ENCODE measurements around the gene CAT.

The CAT gene

GRCh38 chr11:34397811-34398210 lies 40.9 kb upstream of the CAT start:
- Histone ChIP-seq H2BK12ac (ENCODE audit: low read length) (no peak overlapping the region), H3K4ac (ENCODE audit: low read depth, low read length) (no peak overlapping the region), H3K4me2 (ENCODE audit: low read length) (no peak overlapping the region), H3K4me1 (ENCODE audit: control insufficient read depth in 1 of 2, insufficient read depth in 2 of 2, low read length in 2 of 2) (no peaks in the 10 kb centered on the region), H3K23ac (ENCODE audit: low read length) (no peak overlapping the region), H3K4me3 (ENCODE audit: low read depth, low read length) (no peak overlapping the region), H3K27ac (ENCODE audit: low read depth, low read length) (no peak overlapping the region), H3K36me3 (ENCODE audit: control insufficient read depth in 1 of 2, insufficient read depth in 2 of 2, low read length in 2 of 2) (no peaks in the 10 kb centered on the region), H4K91ac (ENCODE audit: low read depth, low read length) (no peak overlapping the region), H3K79me1 (ENCODE audit: low read length) (no peaks in the 10 kb centered on the region), H4K12ac (ENCODE audit: low read depth, low read length) (no peak overlapping the region), H3K79me2 (ENCODE audit: control insufficient read depth, insufficient read depth, low read length, poor library complexity) (no peaks in the 10 kb centered on the region), H2AFZ (ENCODE audit: insufficient read depth, low read length, poor library complexity) (no peak overlapping the region), H3K9ac (ENCODE audit: low read length) (no peak overlapping the region), H2AK5ac (ENCODE audit: low read length) (no peak overlapping the region), H2BK120ac (ENCODE audit: insufficient read depth, low read length, poor library complexity) (no peak overlapping the region), H3K14ac (ENCODE audit: low read length) (no peak overlapping the region), H3K27me3 (ENCODE audit: insufficient read depth, low read length) (no peaks in the 10 kb centered on the region), H4K8ac (ENCODE audit: low read depth, low read length) (no peak overlapping the region), H2BK5ac (ENCODE audit: low read depth, low read length, poor library complexity) (no peak overlapping the region), H3K9me3 (ENCODE audit: insufficient read depth, low read depth, low read length) (peaks cover 4% of the 10 kb centered on the region), H3K18ac (ENCODE audit: low read length) (no peak overlapping the region)
- DNase-seq, result no peak
- no CpG with 5 or more reads among the region's 2 CpGs for WGBS (ENCODE audit: extremely low coverage, insufficient coverage, insufficient read length)

DNA sequence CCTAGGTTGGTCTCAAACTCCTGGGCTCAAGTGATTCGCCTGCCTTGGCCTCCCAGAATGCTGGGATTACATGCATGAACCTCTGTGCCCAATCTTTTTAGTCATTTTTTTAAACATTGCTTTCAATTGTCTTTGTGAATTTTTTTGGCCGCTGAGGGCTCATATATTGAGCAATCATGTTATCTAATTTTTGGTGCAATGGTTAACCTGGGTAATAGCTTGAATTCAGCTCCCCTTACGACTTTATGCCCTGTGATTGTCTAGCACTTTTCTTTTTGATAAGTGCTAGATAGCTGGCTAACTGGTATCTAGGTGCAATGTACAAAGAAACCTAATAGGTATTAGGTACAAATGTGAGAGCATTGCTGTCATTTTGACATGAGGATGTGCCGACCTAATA lies 35.3 kb upstream of the CAT start:
- Histone ChIP-seq H2AK5ac (ENCODE audit: low read length) (no peak overlapping the region), H3K9me3 (ENCODE audit: insufficient read depth, low read depth, low read length) (peaks cover 4% of the 10 kb centered on the region), H2AFZ (ENCODE audit: insufficient read depth, low read length, poor library complexity) (no peak overlapping the region), H3K79me1 (ENCODE audit: low read length) (no peaks in the 10 kb centered on the region), H3K79me2 (ENCODE audit: control insufficient read depth, insufficient read depth, low read length, poor library complexity) (no peaks in the 10 kb centered on the region), H2BK120ac (ENCODE audit: insufficient read depth, low read length, poor library complexity) (no peak overlapping the region), H3K36me3 (ENCODE audit: control insufficient read depth in 1 of 2, insufficient read depth in 2 of 2, low read length in 2 of 2) (no peaks in the 10 kb centered on the region), H3K14ac (ENCODE audit: low read length) (no peak overlapping the region), H4K8ac (ENCODE audit: low read depth, low read length) (no peak overlapping the region), H2BK12ac (ENCODE audit: low read length) (no peak overlapping the region), H2BK5ac (ENCODE audit: low read depth, low read length, poor library complexity) (no peak overlapping the region), H4K91ac (ENCODE audit: low read depth, low read length) (no peak overlapping the region), H3K4me3 (ENCODE audit: low read depth, low read length) (no peak overlapping the region), H3K9ac (ENCODE audit: low read length) (no peak overlapping the region), H3K27me3 (ENCODE audit: insufficient read depth, low read length) (no peaks in the 10 kb centered on the region), H3K18ac (ENCODE audit: low read length) (no peak overlapping the region), H4K12ac (ENCODE audit: low read depth, low read length) (no peak overlapping the region), H3K4ac (ENCODE audit: low read depth, low read length) (no peak overlapping the region), H3K4me2 (ENCODE audit: low read length) (no peak overlapping the region), H3K23ac (ENCODE audit: low read length) (no peak overlapping the region), H3K27ac (ENCODE audit: low read depth, low read length) (no peak overlapping the region), H3K4me1 (ENCODE audit: control insufficient read depth in 1 of 2, insufficient read depth in 2 of 2, low read length in 2 of 2) (peaks cover 0 to 5% of the 10 kb centered on the region in 2 experiments)
- no peak for DNase-seq
- no CpG with 5 or more reads among the region's 4 CpGs for WGBS (ENCODE audit: extremely low coverage, insufficient coverage, insufficient read length)

DNA sequence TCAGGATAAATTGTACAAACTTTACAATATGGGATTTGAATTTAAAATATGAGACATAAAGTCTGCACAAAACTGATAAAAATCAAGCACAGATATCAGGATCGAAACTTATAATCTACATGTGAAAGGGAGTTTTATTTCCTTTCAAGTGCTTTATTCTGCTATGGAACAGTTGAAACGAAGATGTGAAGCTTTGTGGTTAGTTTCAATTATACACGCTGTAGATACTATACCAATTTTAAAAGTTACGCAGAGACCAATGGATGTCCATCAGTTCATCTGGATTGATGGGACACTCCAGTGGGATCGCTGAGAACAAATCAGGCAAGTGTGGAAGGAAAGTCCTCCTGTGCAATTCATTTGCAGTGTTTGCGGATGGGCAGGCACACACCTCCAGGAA lies 34.5 kb upstream of the CAT start:
- Histone ChIP-seq H2BK120ac (ENCODE audit: insufficient read depth, low read length, poor library complexity) (no peak overlapping the region), H2AFZ (ENCODE audit: insufficient read depth, low read length, poor library complexity) (no peak overlapping the region), H3K18ac (ENCODE audit: low read length) (no peak overlapping the region), H3K4me3 (ENCODE audit: low read depth, low read length) (no peak overlapping the region), H2BK12ac (ENCODE audit: low read length) (no peak overlapping the region), H4K91ac (ENCODE audit: low read depth, low read length) (no peak overlapping the region), H2AK5ac (ENCODE audit: low read length) (no peak overlapping the region), H3K27me3 (ENCODE audit: insufficient read depth, low read length) (no peaks in the 10 kb centered on the region), H4K12ac (ENCODE audit: low read depth, low read length) (no peak overlapping the region), H3K4ac (ENCODE audit: low read depth, low read length) (no peak overlapping the region), H3K9ac (ENCODE audit: low read length) (no peak overlapping the region), H3K79me2 (ENCODE audit: control insufficient read depth, insufficient read depth, low read length, poor library complexity) (no peaks in the 10 kb centered on the region), H3K9me3 (ENCODE audit: insufficient read depth, low read depth, low read length) (peaks cover 4% of the 10 kb centered on the region), H2BK5ac (ENCODE audit: low read depth, low read length, poor library complexity) (no peak overlapping the region), H3K4me1 (ENCODE audit: control insufficient read depth in 1 of 2, insufficient read depth in 2 of 2, low read length in 2 of 2) (peaks cover 0 to 5% of the 10 kb centered on the region in 2 experiments), H3K79me1 (ENCODE audit: low read length) (no peaks in the 10 kb centered on the region), H3K4me2 (ENCODE audit: low read length) (no peak overlapping the region), H3K36me3 (ENCODE audit: control insufficient read depth in 1 of 2, insufficient read depth in 2 of 2, low read length in 2 of 2) (no peaks in the 10 kb centered on the region), H4K8ac (ENCODE audit: low read depth, low read length) (no peak overlapping the region), H3K27ac (ENCODE audit: low read depth, low read length) (no peak overlapping the region), H3K14ac (ENCODE audit: low read length) (no peak overlapping the region), H3K23ac (ENCODE audit: low read length) (no peak overlapping the region)
- WGBS (ENCODE audit: extremely low coverage, insufficient coverage, insufficient read length), result no CpG with 5 or more reads among the region's 6 CpGs
- no peak for DNase-seq

GRCh38 chr11:34405079-34405858 lies 33.5 kb upstream of the CAT start:
- Histone ChIP-seq H3K4me3 (ENCODE audit: low read depth, low read length) (no peak overlapping the region), H3K4me2 (ENCODE audit: low read length) (no peak overlapping the region)
- WGBS (ENCODE audit: extremely low coverage, insufficient coverage, insufficient read length), result 100% methylated on average over 2 of the region's 7 CpGs

More at GRCh38 chr11:34405079-34405858, 33.5 kb upstream of the CAT start:
- Histone ChIP-seq H3K27me3 (ENCODE audit: insufficient read depth, low read length) (no peaks in the 10 kb centered on the region), H4K8ac (ENCODE audit: low read depth, low read length) (no peak overlapping the region), H4K91ac (ENCODE audit: low read depth, low read length) (no peak overlapping the region), H3K4me1 (ENCODE audit: control insufficient read depth in 1 of 2, insufficient read depth in 2 of 2, low read length in 2 of 2) (peaks cover 0 to 5% of the 10 kb centered on the region in 2 experiments), H2BK5ac (ENCODE audit: low read depth, low read length, poor library complexity) (no peak overlapping the region), H2AFZ (ENCODE audit: insufficient read depth, low read length, poor library complexity) (no peak overlapping the region), H3K4ac (ENCODE audit: low read depth, low read length) (no peak overlapping the region), H3K79me2 (ENCODE audit: control insufficient read depth, insufficient read depth, low read length, poor library complexity) (no peaks in the 10 kb centered on the region), H2AK5ac (ENCODE audit: low read length) (no peak overlapping the region), H3K79me1 (ENCODE audit: low read length) (no peaks in the 10 kb centered on the region), H3K9ac (ENCODE audit: low read length) (no peak overlapping the region), H4K12ac (ENCODE audit: low read depth, low read length) (no peak overlapping the region), H3K18ac (ENCODE audit: low read length) (no peak overlapping the region), H3K9me3 (ENCODE audit: insufficient read depth, low read depth, low read length) (peaks cover 2% of the 10 kb centered on the region), H3K36me3 (ENCODE audit: control insufficient read depth in 1 of 2, insufficient read depth in 2 of 2, low read length in 2 of 2) (no peaks in the 10 kb centered on the region), H2BK12ac (ENCODE audit: low read length) (no peak overlapping the region), H2BK120ac (ENCODE audit: insufficient read depth, low read length, poor library complexity) (no peak overlapping the region), H3K27ac (ENCODE audit: low read depth, low read length) (no peak overlapping the region), H3K14ac (ENCODE audit: low read length) (no peak overlapping the region), H3K23ac (ENCODE audit: low read length) (no peak overlapping the region)
- DNase-seq, result peak in 1 of 2 donors; percentile 29
